SK-N-SH (cell line): ENCODE measurements around the gene CALCA. TPM values are rescaled to one million over a fixed set of nuclear protein-coding genes. Genes with fewer than 3 reads are reported as not detected.

Source experiments
- CTCF ChIA-PET: fragments of 300-600, 350-600 bp; formaldehyde crosslinking; extraction: SDS; loops from one replicate; lab custom pipeline; 2021; lab: Yijun Ruan, JAX
- POLR2A ChIA-PET: fragments of 350-600 bp; sonication (Branson Sonifier 250); formaldehyde crosslinking; extraction: SDS; loops from one replicate; lab custom pipeline; 2020; ENCODE audit warnings: antibody characterized with exemption, inconsistent platforms; lab: Yijun Ruan, JAX
- DNase-seq: peaks from one replicate; pipeline ENCODE4 v3.0.0; 2012
- H2AFZ ChIP-seq: fragments of 200-600 bp; sonication (generic); 2 replicates; pipeline ENCODE4 v1.8.1; 2016; ENCODE audit warnings: antibody characterized with exemption, mild to moderate bottlenecking, low read depth
- H3F3A ChIP-seq: fragments of 200-600 bp; sonication (generic); replicated peaks from 2 replicates; pipeline ENCODE3; 2016; ENCODE audit warnings: antibody characterized with exemption, mild to moderate bottlenecking; ENCODE audit not compliant: insufficient read depth
- H3K27ac ChIP-seq, 2 experiments: fragments of 200-500 bp in 1 of 2; fragments of 200-600 bp in 1 of 2; sonication (Bioruptor generic) in 1 of 2; sonication (generic), shearing (Covaris generic) in 1 of 2; 2 replicates each; pipeline versions ENCODE4 v1.5.1 to v1.6.1; 2014 to 2016; ENCODE audit warnings: low read depth in 2 of 2, inconsistent platforms in 1 of 2, low read length in 1 of 2, mild to moderate bottlenecking in 1 of 2, mixed read lengths in 1 of 2
- H3K27me3 ChIP-seq: fragments of 200-600 bp; sonication (generic), shearing (Covaris generic); 2 replicates; pipeline ENCODE4 v1.6.1; 2016; ENCODE audit warnings: mixed run types; ENCODE audit not compliant: insufficient read depth
- H3K36me3 ChIP-seq, 2 experiments: fragments of 200-500 bp in 1 of 2; fragments of 200-600 bp in 1 of 2; sonication (Bioruptor generic) in 1 of 2; sonication (generic) in 1 of 2; replicated peaks in 1 of 2; 2 replicates each; pipeline versions ENCODE3 to v1.5.1; 2014 to 2016; ENCODE audit warnings: low read length in 1 of 2, mild to moderate bottlenecking in 1 of 2; ENCODE audit not compliant: insufficient read depth in 2 of 2, control insufficient read depth in 1 of 2
- H3K4me1 ChIP-seq, 2 experiments: fragments of 200-500 bp in 1 of 2; fragments of 200-600 bp in 1 of 2; sonication (Bioruptor generic) in 1 of 2; sonication (generic), shearing (Covaris generic) in 1 of 2; 2 replicates each; pipeline versions ENCODE4 v1.5.1 to v1.6.1; 2014 to 2016; ENCODE audit warnings: low read depth in 1 of 2, low read length in 1 of 2, mixed run types in 1 of 2; ENCODE audit not compliant: insufficient read depth in 2 of 2, control insufficient read depth in 1 of 2
- H3K4me2 ChIP-seq: fragments of 200-600 bp; sonication (generic), shearing (Covaris generic); 2 replicates; pipeline ENCODE4 v1.6.1; 2017; ENCODE audit warnings: mixed run types
- H3K4me3 ChIP-seq, 2 experiments: fragments of 200-500 bp in 1 of 2; fragments of 200-600 bp in 1 of 2; sonication (Bioruptor generic) in 1 of 2; sonication (generic), shearing (Covaris generic) in 1 of 2; 2 replicates each; pipeline versions ENCODE4 v1.5.1 to v1.8.1; 2014 to 2016; ENCODE audit warnings: low read depth in 2 of 2, inconsistent platforms in 1 of 2, low read length in 1 of 2, mild to moderate bottlenecking in 1 of 2, mixed read lengths in 1 of 2, moderate library complexity in 1 of 2
- H3K79me2 ChIP-seq: fragments of 200-600 bp; sonication (generic); 2 replicates; pipeline ENCODE4 v1.8.1; 2017; ENCODE audit warnings: mild to moderate bottlenecking; ENCODE audit not compliant: insufficient read depth
- H3K9ac ChIP-seq: fragments of 200-600 bp; sonication (generic); 2 replicates; pipeline ENCODE4 v1.6.1; 2017; ENCODE audit warnings: mixed run types
- H3K9me2 ChIP-seq: fragments of 200-600 bp; sonication (generic); 2 replicates; pipeline ENCODE4 v1.6.1; 2017; ENCODE audit warnings: mixed run types
- H3K9me3 ChIP-seq: fragments of 200-600 bp; sonication (generic); 2 replicates; pipeline ENCODE4 v1.6.1; 2017; ENCODE audit warnings: mixed run types, mild to moderate bottlenecking, moderate library complexity
- H4K20me1 ChIP-seq: fragments of 200-600 bp; sonication (generic); 2 replicates; pipeline ENCODE4 v1.6.1; 2017; ENCODE audit warnings: mild to moderate bottlenecking, mixed run types; ENCODE audit not compliant: insufficient read depth
- CHD2 ChIP-seq: fragments of 150-350 bp; IDR thresholded peaks from 2 replicates; pipeline ENCODE4 v1.6.1; 2018; ENCODE audit warnings: low read length; ENCODE audit not compliant: partially characterized antibody
- ELF1 ChIP-seq: IDR thresholded peaks from 2 replicates; pipeline ENCODE4 v1.4.0; 2012
- EP300 ChIP-seq, 2 experiments: IDR thresholded peaks; 2 replicates each; pipeline versions ENCODE4 v1.4.0 to v1.6.1; 2012; ENCODE audit warnings: borderline replicate concordance in 1 of 2, low read depth in 1 of 2, low read length in 1 of 2
- EZH2phosphoT487 ChIP-seq: fragments of 200-600 bp; sonication (generic); IDR thresholded peaks from 2 replicates; pipeline ENCODE4 v1.6.1; 2017; ENCODE audit warnings: low read depth, mixed run types, mild to moderate bottlenecking, antibody characterized with exemption, moderate library complexity, borderline replicate concordance
- GABPA ChIP-seq: IDR thresholded peaks from 2 replicates; pipeline ENCODE4 v1.4.0; 2012; ENCODE audit warnings: low read depth, mild to moderate bottlenecking
- IRF3 ChIP-seq: fragments of 150-350 bp; IDR thresholded peaks from 2 replicates; pipeline ENCODE4 v1.6.1; 2016; ENCODE audit warnings: mild to moderate bottlenecking, low read depth, low read length
- MAX ChIP-seq: IDR thresholded peaks from 2 replicates; pipeline ENCODE4 v1.4.0; 2012; ENCODE audit warnings: low read depth
- NFIC ChIP-seq: IDR thresholded peaks from 2 replicates; pipeline ENCODE4 v1.4.0; 2012; ENCODE audit warnings: borderline replicate concordance
- POLR2AphosphoS5 ChIP-seq: IDR thresholded peaks from 2 replicates; pipeline ENCODE4 v1.6.1; 2012; ENCODE audit warnings: low read depth, low read length
- RCOR1 ChIP-seq: fragments of 150-350 bp; IDR thresholded peaks from 2 replicates; pipeline ENCODE4 v1.6.1; 2017; ENCODE audit warnings: antibody characterized with exemption, low read length
- REST ChIP-seq: IDR thresholded peaks from 2 replicates; pipeline ENCODE4 v1.6.1; 2012; ENCODE audit warnings: mild to moderate bottlenecking, low read depth, low read length, moderate library complexity
- RFX5 ChIP-seq: IDR thresholded peaks from 2 replicates; pipeline ENCODE4 v1.6.1; 2012; ENCODE audit warnings: mild to moderate bottlenecking, improper control_type of control experiment, low read length
- RXRA ChIP-seq: IDR thresholded peaks from 2 replicates; pipeline ENCODE4 v1.4.0; 2012; ENCODE audit warnings: low read depth, mild to moderate bottlenecking, borderline replicate concordance
- SMC3 ChIP-seq: IDR thresholded peaks from 2 replicates; pipeline ENCODE4 v1.6.1; 2012; ENCODE audit warnings: low read depth, low read length, improper control_type of control experiment
- TAF1 ChIP-seq: IDR thresholded peaks from 2 replicates; pipeline ENCODE4 v1.6.1; 2012; ENCODE audit warnings: low read depth, mild to moderate bottlenecking, low read length, moderate library complexity, borderline replicate concordance
- TCF12 ChIP-seq: IDR thresholded peaks from 2 replicates; pipeline ENCODE4 v1.4.0; 2012
- TEAD4 ChIP-seq: IDR thresholded peaks from 2 replicates; pipeline ENCODE4 v1.4.0; 2012; ENCODE audit warnings: mild to moderate bottlenecking, borderline replicate concordance; ENCODE audit not compliant: insufficient read depth
- USF1 ChIP-seq: IDR thresholded peaks from 2 replicates; pipeline ENCODE4 v1.4.0; 2012; ENCODE audit warnings: low read depth, borderline replicate concordance
- WGBS: methylation state at CpG from one replicate; pipeline ENCODE4 v1.1.6; 2017; ENCODE audit warnings: low lambda C conversion rate; 5-methylcytosine and 5-hydroxymethylcytosine counted together
- polyA plus RNA-seq, 3 experiments: library from polyadenylated mRNA; depleted of rRNA; stranded (reverse); fragments of >200 nt; gene quantifications; 2 replicates each; pipeline ENCODE4 v1.2.3, GENCODE V29; 2012

The CALCA gene
- polyA plus RNA-seq, 1 of the 3 experiments (the other 2 are of a cell fraction) = not detected

GRCh38 chr11:15011776-15012345 is 39.7 kb upstream of the CALCA start:
- Histone ChIP-seq H3K79me2 (no peaks in the 10 kb centered on the region), H3K9me2 (no peaks in the 10 kb centered on the region), H3K9me3 (no peaks in the 10 kb centered on the region), H2AFZ (no peak overlapping the region), H3K27ac (no peak overlapping the region), H4K20me1 (no peaks in the 10 kb centered on the region), H3K36me3 (no peaks in the 10 kb centered on the region), H3K4me1 (no peaks in the 10 kb centered on the region; a peak in 2 of 4 replicates), H3K4me2 (no peak overlapping the region), H3K9ac (no peak overlapping the region), H3K27me3 (no peaks in the 10 kb centered on the region), H3K4me3 (no peak overlapping the region), H3F3A (no peaks in the 10 kb centered on the region)
- 4% methylated on average over 6 of the region's 6 CpGs for WGBS
- DNase-seq = no peak
- TF ChIP-seq USF1 (no peak), POLR2AphosphoS5 (no peak), GABPA (no peak), MAX (no peak), RCOR1 (0 out of 2 replicates have a peak, but pooled peaks have one; percentile 50), NFIC (no peak)
- ChIA-PET CTCF (interaction anchor here (1.8 to 3.7 kb wide), 2 partner anchors 37 to 62 kb away, joined by 4 to 15 read pairs; no protein-coding TSS in a partner anchor), POLR2A (no interaction called here)

- no peak overlapping the region for H3K27ac ChIP-seq
- no peaks in the 10 kb centered on the region for H3K27me3 ChIP-seq
- H3K4me1 ChIP-seq = no peaks in the 10 kb centered on the region; a peak in 2 of 4 replicates
- no peaks in the 10 kb centered on the region for H3K36me3 ChIP-seq
- H2AFZ ChIP-seq = no peak overlapping the region
- no peaks in the 10 kb centered on the region for H3F3A ChIP-seq
- ChIA-PET POLR2A (no interaction called here), CTCF (interaction anchor here (0.6 to 3.7 kb wide), 2 partner anchors 36 to 41 kb away, joined by 4 to 15 read pairs; no protein-coding TSS in a partner anchor)
- H4K20me1 ChIP-seq = no peaks in the 10 kb centered on the region
- H3K9me3 ChIP-seq = no peaks in the 10 kb centered on the region
- TF ChIP-seq IRF3 (no peak), REST (no peak), TEAD4 (no peak), EP300 (IDR thresholded peaks at IDR 0.05; ENCODE audit: borderline replicate concordance in 1 of 2, low read depth in 1 of 2, low read length in 1 of 2) (no peak), RXRA (no peak), ELF1 (no peak), CHD2 (no peak), SMC3 (no peak), RFX5 (no peak), TAF1 (no peak), EZH2phosphoT487 (no peak), TCF12 (no peak), USF1 (no peak), MAX (no peak)
- no peak overlapping the region for H3K9ac ChIP-seq
- no peaks in the 10 kb centered on the region for H3K9me2 ChIP-seq
- DNase-seq = no peak
- no peak overlapping the region for H3K4me2 ChIP-seq
- no peak overlapping the region for H3K4me3 ChIP-seq
- H3K79me2 ChIP-seq = no peaks in the 10 kb centered on the region
Measured at GRCh38 chr11:15010865-15011264, 38.7 kb upstream of the CALCA start.
